Measurements from ENCODE around the gene QSOX2.

The QSOX2 gene

GRCh38 chr9:136228107-136228875 lies 17.3 kb downstream of the QSOX2 start:
- H3K4me3 ChIP-seq (ENCODE audit: low read depth, low read length), result no peak overlapping the region
- no peaks in the 10 kb centered on the region for H3K4me1 ChIP-seq (ENCODE audit: control insufficient read depth, insufficient read depth, low read length)
- no peaks in the 10 kb centered on the region for H3K9me3 ChIP-seq (ENCODE audit: control insufficient read depth, insufficient read depth, low read depth, low read length)
- CTCF ChIA-PET, result interaction anchor here (0.7 to 5.1 kb wide), 11 partner anchors 11 to 633 kb away, joined by 3 to 46 read pairs (median 3); no protein-coding TSS in a partner anchor
- peaks cover 0 to 39% of the 10 kb centered on the region in 2 experiments; a peak in 1 of 3 replicates for H3K36me3 ChIP-seq (ENCODE audit: control insufficient read depth in 2 of 2, insufficient read depth in 1 of 2, low read length in 2 of 2)
- no peak for TF ChIP-seq ZNF433 (tag by site-specific recombination; IDR thresholded peaks at IDR 0.05; ENCODE audit: low read depth)
- 0 out of 2 replicates have a peak, but pooled peaks have one; percentile 34 for TF ChIP-seq ZNF660 (tag by site-specific recombination; IDR thresholded peaks at IDR 0.05)
- TF ChIP-seq, protein P1, sequence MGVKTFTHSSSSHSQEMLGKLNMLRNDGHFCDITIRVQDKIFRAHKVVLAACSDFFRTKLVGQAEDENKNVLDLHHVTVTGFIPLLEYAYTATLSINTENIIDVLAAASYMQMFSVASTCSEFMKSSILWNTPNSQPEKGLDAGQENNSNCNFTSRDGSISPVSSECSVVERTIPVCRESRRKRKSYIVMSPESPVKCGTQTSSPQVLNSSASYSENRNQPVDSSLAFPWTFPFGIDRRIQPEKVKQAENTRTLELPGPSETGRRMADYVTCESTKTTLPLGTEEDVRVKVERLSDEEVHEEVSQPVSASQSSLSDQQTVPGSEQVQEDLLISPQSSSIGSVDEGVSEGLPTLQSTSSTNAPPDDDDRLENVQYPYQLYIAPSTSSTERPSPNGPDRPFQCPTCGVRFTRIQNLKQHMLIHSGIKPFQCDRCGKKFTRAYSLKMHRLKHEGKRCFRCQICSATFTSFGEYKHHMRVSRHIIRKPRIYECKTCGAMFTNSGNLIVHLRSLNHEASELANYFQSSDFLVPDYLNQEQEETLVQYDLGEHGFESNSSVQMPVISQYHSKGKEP (tag by site-specific recombination; IDR thresholded peaks at IDR 0.05), result peak; percentile 44; the same call in 1 of the 2 replicates
- H3K27ac ChIP-seq (ENCODE audit: extremely low read depth, low read depth, low read length), result no peak overlapping the region
- POLR2A ChIA-PET, result interaction anchor here (1.4 kb wide), 1 partner anchor 9 kb away, joined by 4 read pairs; no protein-coding TSS in a partner anchor

- H3K4me3 ChIP-seq (ENCODE audit: low read depth, low read length), result no peak overlapping the region
- H3K36me3 ChIP-seq (ENCODE audit: control insufficient read depth in 2 of 2, insufficient read depth in 1 of 2, low read length in 2 of 2), result peaks cover 0 to 50% of the 10 kb centered on the region in 2 experiments; a peak in 1 of 3 replicates
- no peak overlapping the region for H3K27ac ChIP-seq (ENCODE audit: extremely low read depth, low read depth, low read length)
- ChIA-PET CTCF (interaction anchor here (0.6 to 5.1 kb wide), 29 partner anchors 9 to 1535 kb away, joined by 3 to 46 read pairs (median 4); no protein-coding TSS in a partner anchor), POLR2A (interaction anchor here (1.4 kb wide), 1 partner anchor 8 kb away, joined by 4 read pairs; no protein-coding TSS in a partner anchor)
- H3K4me1 ChIP-seq (ENCODE audit: control insufficient read depth, insufficient read depth, low read length), result no peaks in the 10 kb centered on the region
- TF ChIP-seq ZNF274 (IDR thresholded peaks at IDR 0.05; ENCODE audit: low read length) (no peak), ZNF274 (tag by site-specific recombination; IDR thresholded peaks at IDR 0.05; ENCODE audit: borderline replicate concordance) (no peak), ZNF350 (tag by site-specific recombination; IDR thresholded peaks at IDR 0.05) (no peak), OSR2 (tag by site-specific recombination; IDR thresholded peaks at IDR 0.05) (no peak), ZNF664 (tag by site-specific recombination; IDR thresholded peaks at IDR 0.05) (no peak), ZNF830 (tag by site-specific recombination; IDR thresholded peaks at IDR 0.05; ENCODE audit: low read depth) (no peak), ZNF843 (tag by site-specific recombination; IDR thresholded peaks at IDR 0.05) (no peak), ZNF837 (tag by site-specific recombination; IDR thresholded peaks at IDR 0.05) (no peak), ZNF302 (tag by site-specific recombination; IDR thresholded peaks at IDR 0.05; ENCODE audit: low read depth) (no peak), BCL11A (tag by site-specific recombination; IDR thresholded peaks at IDR 0.05; ENCODE audit: low read depth) (no peak)
- TF ChIP-seq, protein P2, sequence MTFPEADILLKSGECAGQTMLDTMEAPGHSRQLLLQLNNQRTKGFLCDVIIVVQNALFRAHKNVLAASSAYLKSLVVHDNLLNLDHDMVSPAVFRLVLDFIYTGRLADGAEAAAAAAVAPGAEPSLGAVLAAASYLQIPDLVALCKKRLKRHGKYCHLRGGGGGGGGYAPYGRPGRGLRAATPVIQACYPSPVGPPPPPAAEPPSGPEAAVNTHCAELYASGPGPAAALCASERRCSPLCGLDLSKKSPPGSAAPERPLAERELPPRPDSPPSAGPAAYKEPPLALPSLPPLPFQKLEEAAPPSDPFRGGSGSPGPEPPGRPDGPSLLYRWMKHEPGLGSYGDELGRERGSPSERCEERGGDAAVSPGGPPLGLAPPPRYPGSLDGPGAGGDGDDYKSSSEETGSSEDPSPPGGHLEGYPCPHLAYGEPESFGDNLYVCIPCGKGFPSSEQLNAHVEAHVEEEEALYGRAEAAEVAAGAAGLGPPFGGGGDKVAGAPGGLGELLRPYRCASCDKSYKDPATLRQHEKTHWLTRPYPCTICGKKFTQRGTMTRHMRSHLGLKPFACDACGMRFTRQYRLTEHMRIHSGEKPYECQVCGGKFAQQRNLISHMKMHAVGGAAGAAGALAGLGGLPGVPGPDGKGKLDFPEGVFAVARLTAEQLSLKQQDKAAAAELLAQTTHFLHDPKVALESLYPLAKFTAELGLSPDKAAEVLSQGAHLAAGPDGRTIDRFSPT (tag by site-specific recombination; IDR thresholded peaks at IDR 0.05), result no peak
- no peaks in the 10 kb centered on the region for H3K9me3 ChIP-seq (ENCODE audit: control insufficient read depth, insufficient read depth, low read depth, low read length)
Observed at GRCh38 chr9:136226680-136227407, 18.8 kb downstream of the QSOX2 start.

All from HEK293 (cell line).